Caco-2 (cell line): Measurements from ENCODE around the gene ABCF2. TPM values are rescaled to one million over a fixed set of nuclear protein-coding genes. Genes with fewer than 3 reads are reported as not detected.

Source experiments
- BruUV-seq: library from RNA; stranded (reverse); fragments of 400-500 nt; replicated peaks from 2 replicates; lab custom pipeline; 2021; lab: Mats Ljungman, UMichigan
- CTCF ChIA-PET: fragments of 300-600 bp; sonication (Branson Sonifier 250); formaldehyde crosslinking; loops from one replicate; lab custom pipeline; 2022; ENCODE audit warnings: antibody characterized with exemption; lab: Charles Lee
- POLR2A ChIA-PET: fragments of 300-600 bp; sonication (Branson Sonifier 250); formaldehyde crosslinking; loops from one replicate; lab custom pipeline; 2022; ENCODE audit warnings: antibody characterized with exemption; lab: Charles Lee
- DNase-seq, 2 experiments: peaks; one replicate each; pipeline versions ENCODE4 v3.0.0 to v3.0.0-alpha.2; 2020 to 2022
- H3K27me3 ChIP-seq: replicated peaks from 2 replicates; pipeline ENCODE4 v1.6.0; 2011; ENCODE audit warnings: low read length; ENCODE audit not compliant: control insufficient read depth, insufficient read depth
- H3K36me3 ChIP-seq: 2 replicates; pipeline ENCODE4 v1.5.1; 2011; ENCODE audit warnings: low read length; ENCODE audit not compliant: control insufficient read depth, insufficient read depth
- H3K4me1 ChIP-seq: fragments of 250-450 bp; sonication (Bioruptor Pico); 2 replicates; pipeline ENCODE4 v1.5.1; 2020; ENCODE audit warnings: mild to moderate bottlenecking
- H3K4me3 ChIP-seq: 2 replicates; pipeline ENCODE4 v1.5.1; 2011; ENCODE audit warnings: low read depth, mild to moderate bottlenecking, control low read depth, low read length
- H3K9me3 ChIP-seq: fragments of 250-450 bp; sonication (Bioruptor Pico); 2 replicates; pipeline ENCODE4 v1.5.1; 2020; ENCODE audit warnings: mild to moderate bottlenecking, moderate library complexity
- H3K27ac Mint-ChIP-seq: one replicate; pipeline ENCODE4 v1.8.0; 2022; ENCODE audit warnings: mixed read lengths; ENCODE audit not compliant: unreplicated experiment
- H3K27me3 Mint-ChIP-seq: one replicate; pipeline ENCODE4 v1.8.0; 2022; ENCODE audit warnings: mixed read lengths; ENCODE audit not compliant: insufficient read depth, unreplicated experiment
- H3K36me3 Mint-ChIP-seq: one replicate; pipeline ENCODE4 v1.8.0; 2022; ENCODE audit warnings: mild to moderate bottlenecking, mixed read lengths; ENCODE audit not compliant: insufficient read depth, unreplicated experiment
- H3K4me1 Mint-ChIP-seq: one replicate; pipeline ENCODE4 v1.8.0; 2022; ENCODE audit warnings: low read depth, mixed read lengths; ENCODE audit not compliant: unreplicated experiment
- H3K4me3 Mint-ChIP-seq: one replicate; pipeline ENCODE4 v1.8.0; 2022; ENCODE audit warnings: mild to moderate bottlenecking, moderate library complexity, mixed read lengths; ENCODE audit not compliant: unreplicated experiment
- H3K9me3 Mint-ChIP-seq: one replicate; pipeline ENCODE4 v1.8.0; 2022; ENCODE audit warnings: mixed read lengths; ENCODE audit not compliant: unreplicated experiment
- CTCF ChIP-seq, 2 experiments: fragments of 200-600 bp in 1 of 2; IDR thresholded peaks; 1 replicate in 1 of 2; 2 replicates in 1 of 2; pipeline versions ENCODE4 v1.5.1 to v1.8.0; 2011 to 2022; ENCODE audit warnings: antibody characterized with exemption in 1 of 2, control low read depth in 1 of 2, inconsistent platforms in 1 of 2, low read depth in 1 of 2, low read length in 1 of 2, mild to moderate bottlenecking in 1 of 2, moderate library complexity in 1 of 2; ENCODE audit not compliant: insufficient read depth in 1 of 2, severe bottlenecking in 1 of 2, unreplicated experiment in 1 of 2
- intact Hi-C: fragments of 100-400 bp; cut with micrococcal nuclease; formaldehyde crosslinking; loops from one replicate; pipeline ENCODE4 v1.10.0; 2022; ENCODE audit not compliant: unreplicated experiment
- total RNA-seq: library from RNA; stranded (reverse); gene quantifications from 2 replicates; pipeline ENCODE4 v1.2.3, GENCODE V29; 2022

Gene ABCF2
- total RNA-seq, 1 experiment from 2014 or later: 57.8 TPM

- Mint-ChIP-seq H3K4me3 (peak overlapping the region; percentile 80), H3K27me3 (peaks cover 19% of the 10 kb centered on the region), H3K4me1 (peaks cover 26% of the 10 kb centered on the region), H3K27ac (peak overlapping the region; percentile 30), H3K36me3 (peaks cover 11% of the 10 kb centered on the region), H3K9me3 (no peaks in the 10 kb centered on the region)
- Histone ChIP-seq H3K4me1 (peaks cover 27% of the 10 kb centered on the region), H3K4me3 (peak overlapping the region; percentile 57), H3K27me3 (peaks cover 2% of the 10 kb centered on the region), H3K36me3 (no peaks in the 10 kb centered on the region), H3K9me3 (no peaks in the 10 kb centered on the region)
- CTCF ChIA-PET: no interaction called here
- no peak for DNase-seq
- no TSS peak for BruUV-seq
- no peak for TF ChIP-seq CTCF (IDR thresholded peaks at IDR 0.05; ENCODE audit: insufficient read depth in 1 of 2, low read depth in 1 of 2, low read length in 1 of 2, severe bottlenecking in 1 of 2, unreplicated experiment in 1 of 2)
- intact Hi-C loops: no loop called here
- POLR2A ChIA-PET: interaction anchor here (1.0 kb wide), 1 partner anchor 20 kb away, joined by 4 read pairs; the partner anchor contains the start of gene CHPF2
These were observed 25.5 kb upstream of the ABCF2 start for GRCh38 chr7:151252561-151252835.

GRCh38 chr7:151251689-151252560 is 24.9 kb upstream of the ABCF2 start:
- H3K4me3 Mint-ChIP-seq: peak overlapping the region; percentile 80
- H3K27me3 ChIP-seq: peaks cover 2% of the 10 kb centered on the region
- H3K27ac Mint-ChIP-seq: peak overlapping the region; percentile 30

GRCh38 chr7:151251328-151251688 is 24.3 kb upstream of the ABCF2 start:
- CTCF ChIA-PET: no interaction called here
- H3K4me3 Mint-ChIP-seq: peak overlapping the region; percentile 80
- H3K9me3 Mint-ChIP-seq: no peaks in the 10 kb centered on the region
- Histone ChIP-seq H3K27me3 (peaks cover 2% of the 10 kb centered on the region), H3K4me3 (peak overlapping the region; percentile 57), H3K4me1 (peaks cover 27% of the 10 kb centered on the region), H3K36me3 (no peaks in the 10 kb centered on the region), H3K9me3 (no peaks in the 10 kb centered on the region)
- intact Hi-C loops: no loop called here
- H3K4me1 Mint-ChIP-seq: peaks cover 26% of the 10 kb centered on the region
- H3K36me3 Mint-ChIP-seq: peaks cover 11% of the 10 kb centered on the region
- peak overlapping the region; percentile 37 for H3K27ac Mint-ChIP-seq
- no peak for TF ChIP-seq CTCF (IDR thresholded peaks at IDR 0.05; ENCODE audit: insufficient read depth in 1 of 2, low read depth in 1 of 2, low read length in 1 of 2, severe bottlenecking in 1 of 2, unreplicated experiment in 1 of 2)
- DNase-seq: no peak
- POLR2A ChIA-PET: no interaction called here
- H3K27me3 Mint-ChIP-seq: peaks cover 7% of the 10 kb centered on the region
- BruUV-seq: no TSS peak

More at GRCh38 chr7:151251689-151252560, 24.9 kb upstream of the ABCF2 start:
- H3K4me1 ChIP-seq: peaks cover 27% of the 10 kb centered on the region
- no peaks in the 10 kb centered on the region for H3K9me3 ChIP-seq
- CTCF ChIA-PET: interaction anchor here (0.6 kb wide), 1 partner anchor 189 kb away, joined by 4 read pairs; no protein-coding TSS in a partner anchor
- no peak for TF ChIP-seq CTCF (IDR thresholded peaks at IDR 0.05; ENCODE audit: insufficient read depth in 1 of 2, low read depth in 1 of 2, low read length in 1 of 2, severe bottlenecking in 1 of 2, unreplicated experiment in 1 of 2)
- H3K9me3 Mint-ChIP-seq: no peaks in the 10 kb centered on the region
- H3K27me3 Mint-ChIP-seq: peaks cover 13% of the 10 kb centered on the region
- no TSS peak for BruUV-seq
- POLR2A ChIA-PET: interaction anchor here (1.0 kb wide), 1 partner anchor 20 kb away, joined by 4 read pairs; the partner anchor contains the start of gene CHPF2
- peaks cover 26% of the 10 kb centered on the region for H3K4me1 Mint-ChIP-seq
- peak overlapping the region; percentile 57 for H3K4me3 ChIP-seq
- intact Hi-C loops: no loop called here
- DNase-seq: peak; percentile 77 to 83
- H3K36me3 Mint-ChIP-seq: peaks cover 11% of the 10 kb centered on the region
- H3K36me3 ChIP-seq: no peaks in the 10 kb centered on the region
